Ectodermal cell (in vitro differentiated cells): ENCODE data around the gene FCAMR.

Source experiments
- H3K27ac ChIP-seq: 2 replicates; pipeline ENCODE4 v1.7.0; 2013; ENCODE audit warnings: mild to moderate bottlenecking, low read depth, low read length; ENCODE audit not compliant: insufficient read depth, poor library complexity, severe bottlenecking
- H3K27me3 ChIP-seq: 2 replicates; pipeline ENCODE4 v1.7.0; 2013; ENCODE audit warnings: mild to moderate bottlenecking, low read length; ENCODE audit not compliant: insufficient read depth, control insufficient read depth, poor library complexity, severe bottlenecking
- H3K36me3 ChIP-seq: one replicate; pipeline ENCODE4 v1.7.0; 2013; ENCODE audit warnings: low read length; ENCODE audit not compliant: control insufficient read depth, insufficient read depth
- H3K4me1 ChIP-seq: one replicate; pipeline ENCODE4 v1.7.0; 2013; ENCODE audit warnings: low read length; ENCODE audit not compliant: control insufficient read depth, insufficient read depth
- H3K4me3 ChIP-seq: 2 replicates; pipeline ENCODE4 v1.7.0; 2013; ENCODE audit warnings: low read depth, low read length, control low read depth; ENCODE audit not compliant: insufficient read depth
- H3K9me3 ChIP-seq: 2 replicates; pipeline ENCODE4 v1.7.0; 2013; ENCODE audit warnings: mild to moderate bottlenecking, low read length, moderate library complexity; ENCODE audit not compliant: control insufficient read depth
- WGBS, 2 experiments: methylation state at CpG; one replicate each; pipeline ENCODE4 v1.1.7; 2013; ENCODE audit warnings: missing lambda C conversion rate in 2 of 2; 5-methylcytosine and 5-hydroxymethylcytosine counted together

FCAMR gene

DNA sequence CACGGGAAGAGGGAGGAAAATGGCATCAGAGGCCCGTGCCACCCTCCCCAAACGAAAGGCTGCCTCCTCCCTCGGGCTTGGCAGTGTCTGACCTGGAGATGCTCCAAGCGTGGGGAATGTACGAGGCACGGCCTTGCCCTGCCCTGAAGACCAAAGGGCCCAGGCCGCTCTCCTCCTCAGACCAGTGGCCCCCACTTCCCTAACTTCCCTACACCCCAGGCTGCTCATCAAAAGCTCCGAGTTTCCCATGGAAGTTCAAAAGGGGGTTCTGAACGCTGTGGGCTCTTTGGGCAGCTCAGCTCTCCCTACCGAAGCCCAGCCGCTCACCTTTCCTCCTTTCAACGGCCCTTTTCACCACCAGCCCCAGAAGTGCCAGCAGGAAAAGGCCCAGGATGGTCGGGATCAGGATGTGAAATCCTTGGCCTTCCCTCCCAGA is 60.4 kb downstream of the FCAMR start:
- no peak overlapping the region for H3K27ac ChIP-seq
- peak overlapping the region; percentile 39 for H3K4me3 ChIP-seq
- WGBS, 2 experiments: 18 to 21% methylated on average over 14 of the region's 14 CpGs
- H3K9me3 ChIP-seq: no peaks in the 10 kb centered on the region
- no peaks in the 10 kb centered on the region for H3K36me3 ChIP-seq
- H3K27me3 ChIP-seq: peaks cover 56% of the 10 kb centered on the region
- H3K4me1 ChIP-seq: no peaks in the 10 kb centered on the region

DNA sequence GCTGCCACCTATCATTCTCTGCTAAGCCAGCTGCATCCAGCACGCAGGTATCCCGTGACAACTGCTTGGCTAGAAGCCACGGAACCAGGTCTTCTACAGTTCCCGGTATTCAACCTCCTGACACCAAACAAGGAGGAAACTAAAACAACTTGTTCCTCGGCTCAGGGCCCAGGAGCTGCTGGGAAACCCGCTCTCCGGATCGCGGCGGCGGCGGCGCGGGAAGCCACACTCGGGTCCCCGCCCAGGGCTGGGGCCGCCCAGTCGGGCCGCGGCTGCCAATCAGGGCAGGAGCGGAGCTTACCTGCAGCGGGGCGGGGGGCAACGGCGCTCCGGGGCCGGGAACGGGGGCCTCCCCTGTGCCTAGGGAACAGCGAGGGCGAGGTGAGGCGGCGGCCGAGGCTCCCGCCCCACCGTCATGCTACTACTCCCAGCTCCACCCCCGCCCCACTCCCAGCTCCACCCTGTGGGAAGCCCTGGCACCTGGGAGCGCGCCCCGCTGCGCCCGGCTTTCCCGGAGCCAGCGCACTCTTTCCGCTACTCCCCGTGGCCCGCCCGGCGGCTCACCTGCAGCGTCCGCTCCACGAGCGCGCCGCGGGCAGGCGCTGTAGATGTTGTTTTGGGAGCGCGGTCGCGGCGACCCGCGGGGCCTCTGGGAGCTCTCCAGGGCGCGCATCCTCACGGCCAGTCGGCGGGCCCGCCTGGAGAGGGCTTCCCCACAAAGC is 60.9 kb downstream of the FCAMR start:
- 1% methylated on average over 69 of the region's 69 CpGs for WGBS, 2 experiments
- Histone ChIP-seq H3K4me3 (peak overlapping the region; percentile 39), H3K36me3 (no peaks in the 10 kb centered on the region), H3K4me1 (no peaks in the 10 kb centered on the region), H3K27me3 (peaks cover 56% of the 10 kb centered on the region), H3K9me3 (no peaks in the 10 kb centered on the region), H3K27ac (no peak overlapping the region)

DNA sequence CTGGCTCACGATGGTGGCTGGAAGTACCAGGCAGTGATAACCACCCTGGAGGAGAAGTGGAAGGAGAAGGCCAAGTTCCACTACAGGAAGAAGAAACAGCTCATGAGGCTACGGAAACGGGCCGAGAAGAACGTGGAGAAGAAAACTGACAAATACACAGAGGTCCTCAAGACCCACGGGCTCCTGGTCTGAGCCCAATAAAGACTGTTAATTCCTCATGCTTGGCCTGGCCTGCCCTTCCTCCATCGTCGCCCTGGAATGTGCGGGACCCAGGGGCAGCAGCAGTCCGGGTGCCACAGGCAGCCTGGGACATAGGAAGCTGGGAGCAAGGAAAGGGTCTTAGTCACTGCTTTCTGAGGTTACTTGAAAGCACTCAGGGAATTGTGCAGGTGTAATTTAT is 62.2 kb downstream of the FCAMR start:
- Histone ChIP-seq H3K27ac (no peak overlapping the region), H3K4me1 (no peaks in the 10 kb centered on the region), H3K9me3 (no peaks in the 10 kb centered on the region), H3K4me3 (no peak overlapping the region), H3K27me3 (peaks cover 50% of the 10 kb centered on the region), H3K36me3 (no peaks in the 10 kb centered on the region)
- WGBS, 2 experiments: 91 to 93% methylated on average over 10 of the region's 10 CpGs
